D341Med (cell line): ENCODE data around the gene METRNL.

Experiments
- DNase-seq: peaks from one replicate; pipeline ENCODE4 v3.0.0; 2012; ENCODE audit warnings: low spot score

METRNL gene

DNA sequence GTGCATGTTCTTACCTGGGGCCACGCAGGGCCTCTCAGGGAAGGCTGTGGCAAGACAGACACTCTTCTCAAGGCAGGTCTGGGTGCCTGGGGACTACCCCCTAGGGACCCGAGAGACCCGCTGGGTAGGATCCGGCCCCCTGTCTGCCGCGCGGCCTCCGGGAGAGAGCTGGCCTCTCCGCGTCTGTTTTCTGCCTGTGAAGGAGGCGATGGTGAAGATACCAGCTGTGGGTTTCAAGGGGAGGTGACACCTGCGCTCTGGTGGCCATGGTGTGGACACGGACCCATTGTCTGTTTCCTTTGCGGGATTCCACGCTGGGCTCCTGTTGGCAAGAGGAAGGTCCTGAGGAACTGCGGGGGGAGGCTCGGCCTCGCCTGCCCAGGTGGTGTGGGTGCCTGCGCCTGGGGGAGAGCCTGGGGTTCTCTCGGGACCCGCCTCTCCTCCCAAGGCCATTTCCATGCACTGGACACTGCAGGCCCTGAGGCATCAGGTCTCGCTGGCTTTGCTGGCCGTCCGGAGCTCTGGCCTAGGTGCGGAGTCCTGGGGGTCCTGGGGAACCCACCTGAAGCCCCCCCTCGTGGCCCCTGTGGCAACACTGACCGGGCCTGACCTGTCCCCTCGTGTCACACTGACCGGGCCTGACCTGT is 12.2 kb upstream of the METRNL start:
- DNase-seq: no peak

DNA sequence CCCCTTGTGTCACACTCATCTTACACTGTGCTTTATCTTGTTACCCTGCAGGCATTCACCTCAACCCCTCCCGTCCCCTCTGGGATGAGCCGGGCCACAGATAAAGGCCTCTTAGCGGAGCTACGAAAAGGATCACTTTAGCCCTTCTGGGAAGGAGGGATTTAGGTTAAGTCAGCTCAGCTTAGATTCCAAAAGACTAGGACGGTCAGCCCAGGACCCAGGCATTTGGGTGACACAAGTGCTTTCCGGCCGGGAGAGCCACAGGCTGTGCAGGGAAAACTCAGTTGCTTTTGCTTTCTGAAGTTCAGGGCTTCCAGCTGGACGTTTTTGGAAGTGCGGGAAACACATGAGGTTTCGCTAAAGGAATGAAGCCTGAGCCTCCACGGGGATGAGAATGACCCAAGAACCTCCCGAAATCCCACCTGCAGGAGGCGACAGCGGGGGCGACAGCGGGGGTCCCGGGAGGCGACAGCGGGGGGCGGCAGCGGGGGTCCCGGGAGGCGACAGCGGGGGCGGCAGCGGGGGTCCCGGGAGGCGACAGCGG is 11.6 kb upstream of the METRNL start:
- no peak for DNase-seq

- no peak for DNase-seq
Observed at GRCh38 chr17:83068641-83069570, 10.5 kb upstream of the METRNL start.

DNA sequence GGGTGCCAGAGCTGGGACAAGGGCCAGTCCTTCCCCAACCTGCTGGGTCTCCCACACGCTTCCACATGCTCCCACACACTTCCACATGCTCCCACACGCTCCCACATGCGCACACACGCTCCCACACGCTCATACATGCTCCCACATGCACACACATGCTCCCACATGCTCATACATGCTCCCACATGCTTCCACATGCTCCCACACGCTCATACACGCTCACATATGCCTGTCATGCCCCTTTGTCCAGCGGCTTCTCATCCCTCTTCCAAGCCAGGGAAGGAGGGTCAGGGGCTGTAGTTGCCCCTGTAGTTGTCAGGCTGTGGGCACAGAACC is 9.9 kb upstream of the METRNL start:
- DNase-seq: no peak

- no peak for DNase-seq
Observed at GRCh38 chr17:83069931-83070742, 9.3 kb upstream of the METRNL start.

DNA sequence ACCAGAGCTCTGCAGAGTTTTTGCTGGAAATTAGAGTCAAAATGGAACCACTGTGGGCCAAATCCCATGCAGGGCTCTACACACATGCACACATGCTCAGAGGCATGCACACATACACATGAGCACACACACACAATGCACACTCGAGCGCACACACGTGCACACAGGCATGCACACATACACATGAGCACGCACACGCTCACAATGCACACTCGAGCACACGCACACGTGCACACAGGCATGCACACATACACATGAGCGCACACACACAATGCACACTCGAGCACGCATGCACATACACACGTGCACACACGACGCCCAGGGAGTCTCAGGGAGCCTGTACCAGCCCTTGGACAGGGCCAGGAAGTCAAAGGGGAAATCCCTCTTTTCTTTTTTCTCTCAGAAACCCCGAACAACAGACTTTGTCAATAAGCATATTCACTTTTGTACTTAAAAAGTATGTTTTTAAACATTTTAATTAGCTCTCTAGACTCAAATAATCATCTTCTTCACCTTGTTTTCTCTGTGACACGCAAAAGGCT is 8.5 kb upstream of the METRNL start:
- no peak for DNase-seq

GRCh38 chr17:83071365-83071764 is 8.0 kb upstream of the METRNL start:
- no peak for DNase-seq

DNA sequence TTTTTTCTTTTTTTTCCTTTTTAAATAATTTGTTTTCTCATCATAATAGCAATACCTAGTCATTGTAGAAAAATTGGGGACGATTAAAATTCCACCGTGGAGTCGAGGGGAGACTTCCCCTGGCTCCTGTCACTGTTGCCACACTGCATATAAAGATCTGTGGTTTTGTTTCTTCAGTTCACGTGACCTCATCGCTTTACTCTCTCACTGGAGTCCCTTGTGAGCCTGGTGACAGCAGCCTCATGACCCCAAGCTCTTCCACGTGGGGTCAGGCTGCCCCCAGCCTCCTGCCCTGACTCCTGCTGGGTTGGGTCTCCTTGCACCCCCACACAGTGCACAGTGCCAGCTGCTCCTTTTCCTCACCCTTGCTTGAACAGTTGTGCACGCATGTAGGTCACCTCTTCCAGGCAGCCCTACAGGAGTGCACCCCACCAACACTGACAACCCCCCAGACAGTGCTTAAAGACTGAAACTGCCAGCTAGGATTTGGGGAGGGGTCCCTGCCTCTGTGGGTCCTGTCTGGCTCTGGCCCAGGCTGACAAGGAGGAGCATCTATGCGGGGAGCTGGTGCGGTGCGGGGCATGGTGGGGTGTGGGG is 7.3 kb upstream of the METRNL start:
- no peak for DNase-seq

GRCh38 chr17:83072600-83073358 is 6.6 kb upstream of the METRNL start:
- DNase-seq: no peak

DNA sequence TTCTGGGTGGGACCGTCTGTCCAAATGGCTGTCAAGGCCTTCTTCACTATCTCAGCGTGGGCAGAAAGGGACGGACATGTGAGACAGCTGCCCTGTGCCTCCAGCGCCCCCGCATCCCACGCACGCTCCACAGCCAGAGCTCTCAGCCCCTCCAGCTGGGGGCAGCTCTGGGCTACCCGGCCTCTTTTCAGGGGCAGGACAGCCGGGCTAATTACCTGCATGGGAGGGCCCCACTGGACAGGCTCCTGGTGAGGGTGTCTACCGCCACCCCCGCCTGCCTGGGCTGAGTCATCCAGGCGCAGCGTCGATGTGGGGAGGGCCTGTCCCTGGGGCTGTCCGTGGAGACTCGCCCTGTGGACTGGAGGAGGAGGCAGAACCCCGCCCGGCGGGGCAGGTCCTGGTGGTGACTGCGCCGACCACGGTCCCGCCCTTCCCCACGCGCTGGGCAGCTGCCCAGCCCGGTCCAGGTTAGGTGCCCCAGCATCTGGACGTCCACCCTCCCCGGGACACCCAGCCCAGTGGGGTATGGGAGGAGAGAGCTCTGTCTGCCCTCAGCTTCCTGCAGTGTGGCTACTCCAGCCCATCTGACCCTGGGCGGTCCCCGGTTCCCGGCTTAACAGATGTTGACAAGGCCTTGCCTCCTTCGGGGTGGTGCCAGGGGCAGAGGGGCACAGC is 5.9 kb upstream of the METRNL start:
- no peak for DNase-seq

DNA sequence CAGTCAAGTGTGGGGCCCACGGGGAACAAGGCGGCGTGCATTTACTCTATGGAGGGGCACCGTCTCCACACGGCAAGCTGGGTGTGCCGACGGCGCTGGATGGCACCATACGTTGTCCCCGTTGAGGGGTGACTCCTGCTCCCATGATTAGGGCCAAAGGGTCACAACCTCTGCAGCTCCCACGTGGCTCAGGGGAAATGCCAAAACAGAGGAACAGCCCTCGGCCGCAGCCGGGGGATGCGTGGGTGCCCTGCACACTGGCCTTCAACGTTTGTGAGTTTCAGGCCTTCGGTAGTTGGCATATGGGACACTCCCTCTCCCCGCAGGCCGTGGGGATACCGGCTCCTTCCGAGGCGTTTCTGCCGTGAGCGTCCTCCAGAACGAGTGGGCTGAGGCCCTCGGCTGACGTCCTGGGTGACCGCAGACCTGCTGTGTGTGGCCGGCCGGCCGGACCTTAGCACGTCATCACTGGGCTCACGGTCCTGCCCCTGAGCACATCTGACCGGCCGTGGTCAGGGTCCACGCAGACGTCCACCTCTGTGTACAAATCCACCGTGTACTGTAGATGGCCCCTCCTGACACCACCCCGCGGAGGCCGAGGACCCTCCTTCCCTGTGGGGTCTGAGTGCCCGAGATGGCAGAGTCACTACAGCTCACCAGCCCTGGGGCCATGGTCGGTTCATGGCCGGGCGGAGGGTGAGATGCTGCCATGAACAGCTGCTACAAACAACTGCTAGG is 4.8 kb upstream of the METRNL start:
- DNase-seq: no peak

DNA sequence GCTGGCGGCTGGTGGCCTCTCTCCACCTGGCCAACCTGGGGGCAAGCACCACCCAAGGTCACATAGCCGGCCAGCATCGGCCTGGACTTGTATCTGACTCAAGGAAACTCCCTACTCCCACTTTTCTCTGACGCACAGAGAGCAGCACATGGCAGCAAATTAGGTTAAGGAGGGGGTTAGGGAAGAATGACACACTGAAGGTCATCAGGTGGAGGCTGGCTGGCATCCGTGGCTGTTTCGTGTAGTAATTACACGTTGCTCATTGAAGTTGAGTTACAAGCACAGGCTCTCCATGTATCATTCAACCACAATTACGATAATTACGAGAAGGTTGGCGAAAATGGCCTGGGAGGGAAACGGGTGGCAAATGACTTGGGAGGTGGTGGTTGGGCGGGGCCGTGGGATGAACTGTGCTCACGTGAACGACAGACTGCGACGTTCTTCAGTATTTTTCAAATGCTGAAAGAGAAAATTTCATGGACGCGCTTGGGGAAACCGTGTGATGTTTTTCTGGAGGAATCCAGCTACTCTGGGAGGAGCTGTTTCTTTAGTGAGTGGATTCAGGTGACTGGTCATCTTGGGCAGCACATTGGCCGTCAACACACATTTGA is 4.0 kb upstream of the METRNL start:
- DNase-seq: no peak

DNA sequence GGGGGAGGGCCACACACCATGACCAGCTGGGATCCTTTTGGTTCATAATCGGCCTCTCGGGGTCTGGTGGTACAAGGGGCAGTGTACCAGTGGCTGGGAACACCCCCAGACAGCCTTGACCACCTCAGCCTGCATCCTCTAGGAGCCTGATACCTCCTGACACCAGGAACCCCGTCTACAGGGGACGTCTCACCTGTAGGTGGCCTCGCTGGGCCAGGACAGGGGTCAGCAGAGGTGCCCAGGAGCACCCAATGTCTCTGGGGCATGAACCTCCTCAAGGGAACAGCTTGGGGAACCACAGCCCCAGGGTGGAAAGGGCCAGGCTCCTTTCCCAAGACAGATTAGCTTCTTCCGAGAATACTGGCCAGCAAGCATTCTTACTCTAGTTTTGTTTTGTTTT is 2.5 kb upstream of the METRNL start:
- no peak for DNase-seq

- DNase-seq: no peak
Observed at GRCh38 chr17:83077411-83077810, 2.0 kb upstream of the METRNL start.

- DNase-seq: no peak
Observed at GRCh38 chr17:83077939-83078338, 1.5 kb upstream of the METRNL start.

DNA sequence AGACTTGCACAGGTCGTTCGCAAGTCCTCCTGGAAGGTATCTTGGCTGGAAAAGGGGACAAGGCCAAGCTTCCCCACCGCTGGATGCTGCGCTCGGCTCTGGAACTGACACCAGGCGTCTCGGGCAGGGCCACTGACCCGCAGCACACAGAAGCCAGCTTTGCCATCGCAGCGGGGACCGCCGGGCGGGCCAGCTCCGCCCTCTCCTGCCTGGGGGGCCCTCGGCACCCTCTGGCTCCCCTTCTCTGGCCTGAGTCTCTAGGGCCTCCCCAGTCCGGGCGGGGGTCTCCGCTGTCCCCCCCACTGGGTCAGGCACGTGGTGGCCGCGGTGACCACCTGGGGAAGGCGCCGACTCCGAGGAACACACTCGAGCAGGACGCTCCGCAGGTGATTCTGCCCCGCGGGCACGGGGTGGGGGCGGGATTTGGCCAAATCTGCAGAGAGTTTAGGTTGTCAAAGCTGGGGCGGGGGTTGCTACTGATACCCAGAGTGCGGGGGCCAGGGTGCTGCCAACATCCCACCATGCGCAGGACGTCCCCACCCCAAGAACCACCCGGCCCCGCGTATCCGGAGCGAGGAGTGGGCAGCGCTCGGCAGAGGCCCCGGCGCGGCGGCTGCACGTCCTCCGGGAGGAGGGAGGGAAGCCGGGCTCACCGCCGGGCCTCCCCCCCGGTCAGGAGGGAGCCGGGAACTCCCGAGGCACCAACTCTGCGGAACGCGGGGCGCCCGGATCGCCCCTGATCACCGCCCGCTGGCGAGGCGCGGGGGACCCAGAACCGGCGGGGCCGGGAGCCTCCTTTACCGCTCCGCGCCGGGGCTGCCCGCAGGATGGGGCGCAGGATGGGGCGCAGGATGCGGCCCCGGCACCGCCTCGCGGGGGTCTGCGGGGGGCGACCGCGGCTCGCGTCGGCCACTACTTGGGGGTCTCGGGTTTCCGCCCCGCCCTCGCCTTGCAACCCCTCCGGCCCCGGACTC is 744 bp upstream of the METRNL start:
- DNase-seq: peak; percentile 78

GRCh38 chr17:83079766-83080578 is 563 bp downstream of the METRNL start:
- DNase-seq: peak; percentile 81
